HepG2 (cell line): Measurements from ENCODE around the gene ANTKMT. TPM values are rescaled to one million over a fixed set of nuclear protein-coding genes. Genes with fewer than 3 reads are reported as not detected.

ENCODE experiments used
- ARNT ChIP-seq: fragments of 450-650 bp; IDR thresholded peaks from 2 replicates; pipeline ENCODE4 v1.6.1; 2017
- ATF7 ChIP-seq, 2 experiments: fragments of 450-650 bp in 1 of 2; sonication (generic) in 1 of 2; formaldehyde crosslinking in 1 of 2; IDR thresholded peaks; 2 replicates each; pipeline versions ENCODE4 v1.4.0 to v1.6.1; 2016 to 2020; ENCODE audit warnings: antibody characterized with exemption in 1 of 2, mild to moderate bottlenecking in 1 of 2, missing genetic modification reagents in 1 of 2
- BCL3 ChIP-seq: sonication (generic); formaldehyde crosslinking; IDR thresholded peaks from 2 replicates; pipeline ENCODE4 v1.5.1; 2020; ENCODE audit warnings: mild to moderate bottlenecking, missing genetic modification reagents, moderate library complexity
- DDIT3 ChIP-seq: sonication (generic); formaldehyde crosslinking; IDR thresholded peaks from 2 replicates; pipeline ENCODE4 v1.4.0; 2020; ENCODE audit warnings: mild to moderate bottlenecking, missing genetic modification reagents
- GPBP1L1 ChIP-seq: sonication (generic); formaldehyde crosslinking; IDR thresholded peaks from 2 replicates; pipeline ENCODE4 v1.5.0; 2020; ENCODE audit warnings: mild to moderate bottlenecking, missing genetic modification reagents
- KLF16 ChIP-seq, 2 experiments: sonication (generic) in 1 of 2; formaldehyde crosslinking in 1 of 2; IDR thresholded peaks; 2 replicates each; pipeline versions ENCODE4 v1.6.1 to v1.8.0; 2016 to 2023; ENCODE audit warnings: missing genetic modification reagents in 2 of 2, missing compliant biosample characterization in 1 of 2
- NCOA2 ChIP-seq: sonication (generic); formaldehyde crosslinking; IDR thresholded peaks from 2 replicates; pipeline ENCODE4 v1.8.0; 2022; ENCODE audit warnings: inconsistent platforms
- NPAS2 ChIP-seq: sonication (generic); formaldehyde crosslinking; IDR thresholded peaks from 2 replicates; pipeline ENCODE4 v1.8.0; 2022; ENCODE audit warnings: mild to moderate bottlenecking, missing genetic modification reagents, borderline replicate concordance
- PLRG1 ChIP-seq: fragments of 450-650 bp; conservative IDR thresholded peaks from 2 replicates; pipeline ENCODE4 v1.6.1; 2016
- RAD21 ChIP-seq: fragments of 450-650 bp; formaldehyde crosslinking; IDR thresholded peaks from 2 replicates; pipeline ENCODE4 v1.5.0; 2020; ENCODE audit warnings: mild to moderate bottlenecking
- THAP7 ChIP-seq: sonication (generic); formaldehyde crosslinking; IDR thresholded peaks from 2 replicates; pipeline ENCODE4 v1.8.1; 2023; ENCODE audit warnings: mild to moderate bottlenecking, missing genetic modification reagents
- ZEB1 ChIP-seq: IDR thresholded peaks from 2 replicates; pipeline ENCODE4 v1.6.1; 2012; ENCODE audit warnings: mild to moderate bottlenecking, low read depth, inconsistent platforms; ENCODE audit not compliant: insufficient replicate concordance
- ZNF430 ChIP-seq: sonication (generic); formaldehyde crosslinking; IDR thresholded peaks from 2 replicates; pipeline ENCODE4 v1.9.0; 2021; ENCODE audit warnings: mild to moderate bottlenecking, missing genetic modification reagents
- ZNF607 ChIP-seq: sonication (generic); formaldehyde crosslinking; IDR thresholded peaks from 2 replicates; pipeline ENCODE4 v1.5.1; 2020; ENCODE audit warnings: missing genetic modification reagents, mild to moderate bottlenecking, borderline replicate concordance
- ZNF773 ChIP-seq: sonication (generic); formaldehyde crosslinking; IDR thresholded peaks from 2 replicates; pipeline ENCODE4 v1.4.0; 2020; ENCODE audit warnings: missing genetic modification reagents, borderline replicate concordance
- polyA plus RNA-seq, 8 experiments: library from polyadenylated mRNA; depleted of rRNA in 3 of 8; stranded (reverse) in 7 of 8; unstranded in 1 of 8; fragments of >200 nt; fragmentation: Illumina TruSeq in 4 of 8; extraction: Trizol in 4 of 8; gene quantifications; 2 replicates each; pipeline versions ENCODE4 v1.2.1 to v1.2.3, GENCODE V29; 2011 to 2016; ENCODE audit warnings: low read depth in 4 of 8, missing spikeins in 1 of 8, mixed read lengths in 1 of 8; ENCODE audit not compliant: insufficient read depth in 1 of 8
- total RNA-seq, 5 experiments: library from RNA; depleted of rRNA; stranded (reverse); fragments of >200 nt; fragmentation: Illumina TruSeq; extraction: Trizol; gene quantifications; 2 replicates each; pipeline ENCODE4 v1.2.3, GENCODE V29; 2016; ENCODE audit warnings: low read depth in 1 of 5
- TF ChIP-seq, protein P1 (sequence below): sonication (generic); formaldehyde crosslinking; IDR thresholded peaks from 2 replicates; pipeline ENCODE4 v1.4.0; 2020; ENCODE audit warnings: mild to moderate bottlenecking, missing genetic modification reagents

ANTKMT gene
- total and polyA plus RNA-seq, 2 of the 13 experiments (the other 11 are each of a cell fraction or from before 2014, with no cell fraction given): 7.5 to 47.8 TPM

DNA sequence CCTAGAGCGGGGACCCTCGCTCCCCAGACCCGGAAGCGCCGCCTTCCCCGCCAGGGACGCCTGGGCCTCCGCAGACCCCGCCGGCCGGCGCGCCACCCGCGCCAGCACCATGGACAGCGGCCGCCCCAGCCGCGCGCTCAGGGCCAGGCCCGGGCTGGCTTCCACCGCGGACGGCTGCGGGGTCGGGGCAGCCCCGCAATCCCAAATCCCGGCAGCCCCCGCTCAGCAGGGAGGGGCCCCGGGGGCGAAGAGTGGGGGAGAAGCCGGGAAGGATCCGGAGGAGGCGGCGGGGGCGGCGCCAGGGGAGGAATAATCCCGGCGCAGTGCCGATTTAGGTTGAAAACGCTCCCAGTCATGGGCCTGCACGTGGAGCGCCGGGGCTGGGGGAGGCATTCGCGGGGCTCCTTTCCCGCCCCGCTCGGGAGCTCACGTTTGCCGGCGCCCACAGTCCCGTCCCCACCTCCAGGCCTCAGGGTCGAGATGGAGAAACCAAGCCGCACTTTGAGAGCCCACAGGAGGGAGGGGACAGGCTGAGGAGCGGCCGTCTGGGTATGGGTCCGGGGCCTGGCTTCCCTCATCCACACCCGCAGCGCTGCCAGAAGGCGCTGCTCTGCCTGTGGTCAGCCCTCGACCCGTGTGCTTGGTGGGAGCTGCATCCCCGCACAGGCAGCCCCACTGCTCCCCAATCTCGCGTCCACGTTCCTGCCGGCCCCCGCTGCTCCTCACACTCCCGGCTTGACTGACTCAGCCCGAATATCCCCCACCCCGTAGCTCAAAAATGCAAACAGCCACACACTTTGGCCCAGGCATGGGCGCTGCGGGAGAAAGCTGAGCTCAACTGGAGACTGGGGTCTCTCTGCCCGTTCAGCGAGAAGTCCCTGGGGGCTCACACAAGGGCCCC lies 20.0 kb upstream of the ANTKMT start (continued):
- TF ChIP-seq, protein P1, sequence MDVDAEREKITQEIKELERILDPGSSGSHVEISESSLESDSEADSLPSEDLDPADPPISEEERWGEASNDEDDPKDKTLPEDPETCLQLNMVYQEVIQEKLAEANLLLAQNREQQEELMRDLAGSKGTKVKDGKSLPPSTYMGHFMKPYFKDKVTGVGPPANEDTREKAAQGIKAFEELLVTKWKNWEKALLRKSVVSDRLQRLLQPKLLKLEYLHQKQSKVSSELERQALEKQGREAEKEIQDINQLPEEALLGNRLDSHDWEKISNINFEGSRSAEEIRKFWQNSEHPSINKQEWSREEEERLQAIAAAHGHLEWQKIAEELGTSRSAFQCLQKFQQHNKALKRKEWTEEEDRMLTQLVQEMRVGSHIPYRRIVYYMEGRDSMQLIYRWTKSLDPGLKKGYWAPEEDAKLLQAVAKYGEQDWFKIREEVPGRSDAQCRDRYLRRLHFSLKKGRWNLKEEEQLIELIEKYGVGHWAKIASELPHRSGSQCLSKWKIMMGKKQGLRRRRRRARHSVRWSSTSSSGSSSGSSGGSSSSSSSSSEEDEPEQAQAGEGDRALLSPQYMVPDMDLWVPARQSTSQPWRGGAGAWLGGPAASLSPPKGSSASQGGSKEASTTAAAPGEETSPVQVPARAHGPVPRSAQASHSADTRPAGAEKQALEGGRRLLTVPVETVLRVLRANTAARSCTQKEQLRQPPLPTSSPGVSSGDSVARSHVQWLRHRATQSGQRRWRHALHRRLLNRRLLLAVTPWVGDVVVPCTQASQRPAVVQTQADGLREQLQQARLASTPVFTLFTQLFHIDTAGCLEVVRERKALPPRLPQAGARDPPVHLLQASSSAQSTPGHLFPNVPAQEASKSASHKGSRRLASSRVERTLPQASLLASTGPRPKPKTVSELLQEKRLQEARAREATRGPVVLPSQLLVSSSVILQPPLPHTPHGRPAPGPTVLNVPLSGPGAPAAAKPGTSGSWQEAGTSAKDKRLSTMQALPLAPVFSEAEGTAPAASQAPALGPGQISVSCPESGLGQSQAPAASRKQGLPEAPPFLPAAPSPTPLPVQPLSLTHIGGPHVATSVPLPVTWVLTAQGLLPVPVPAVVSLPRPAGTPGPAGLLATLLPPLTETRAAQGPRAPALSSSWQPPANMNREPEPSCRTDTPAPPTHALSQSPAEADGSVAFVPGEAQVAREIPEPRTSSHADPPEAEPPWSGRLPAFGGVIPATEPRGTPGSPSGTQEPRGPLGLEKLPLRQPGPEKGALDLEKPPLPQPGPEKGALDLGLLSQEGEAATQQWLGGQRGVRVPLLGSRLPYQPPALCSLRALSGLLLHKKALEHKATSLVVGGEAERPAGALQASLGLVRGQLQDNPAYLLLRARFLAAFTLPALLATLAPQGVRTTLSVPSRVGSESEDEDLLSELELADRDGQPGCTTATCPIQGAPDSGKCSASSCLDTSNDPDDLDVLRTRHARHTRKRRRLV (CRISPR knock-in tag): no peak
- TF ChIP-seq GPBP1L1 (CRISPR knock-in tag) (no peak), DDIT3 (CRISPR knock-in tag) (no peak), ZEB1 (no peak), NCOA2 (CRISPR knock-in tag) (no peak), ZNF773 (CRISPR knock-in tag) (peak; percentile 97; the same call in 1 of the 2 replicates), BCL3 (CRISPR knock-in tag) (peak; percentile 89), THAP7 (CRISPR knock-in tag) (no peak), ZNF430 (CRISPR knock-in tag) (no peak), PLRG1 (no peak), ZNF607 (CRISPR knock-in tag) (peak; percentile 88), ARNT (no peak), NPAS2 (CRISPR knock-in tag) (no peak), ATF7 (IDR thresholded peaks at IDR 0.05) (no peak), ATF7 (CRISPR knock-in tag; IDR thresholded peaks at IDR 0.05) (no peak), RAD21 (CRISPR knock-in tag) (no peak), KLF16 (CRISPR knock-in tag; IDR thresholded peaks at IDR 0.05) (peak in 1 of 2 experiments; percentile 75; a peak in 2 of 4 replicates)
